Epidermal melanocyte (primary cell): Measurements from ENCODE around the gene ARHGAP26.

Source experiments
- DNase-seq: peaks from one replicate; pipeline ENCODE4 v3.0.0; 2011; ENCODE audit warnings: low spot score; ENCODE audit not compliant: insufficient read length

ARHGAP26 gene

GRCh38 chr5:142828797-142829535, 58.8 kb downstream of the ARHGAP26 start:
- no peak for DNase-seq

- DNase-seq: no peak
These were observed 59.6 kb downstream of the ARHGAP26 start for GRCh38 chr5:142829801-142830220.

GRCh38 chr5:142830241-142831008, 60.2 kb downstream of the ARHGAP26 start:
- no peak for DNase-seq

DNA sequence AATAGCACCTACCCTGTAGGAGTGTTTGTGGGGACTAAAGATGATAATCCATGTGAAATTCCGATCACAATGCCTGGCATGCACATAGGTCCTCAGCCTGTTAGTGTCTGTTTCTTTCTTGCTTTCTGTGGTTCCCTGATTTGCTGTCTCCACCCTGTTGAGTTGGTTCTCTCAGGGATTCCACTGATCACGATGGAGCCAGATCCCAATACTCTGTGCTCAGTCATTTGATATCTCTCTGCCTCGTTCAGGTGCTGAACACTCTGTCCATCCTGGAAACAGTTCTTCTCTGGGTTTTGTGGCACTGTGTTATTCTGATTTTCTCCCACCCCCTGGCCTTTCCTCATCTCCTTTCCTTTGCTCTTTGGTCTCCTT, 60.8 kb downstream of the ARHGAP26 start:
- no peak for DNase-seq

DNA sequence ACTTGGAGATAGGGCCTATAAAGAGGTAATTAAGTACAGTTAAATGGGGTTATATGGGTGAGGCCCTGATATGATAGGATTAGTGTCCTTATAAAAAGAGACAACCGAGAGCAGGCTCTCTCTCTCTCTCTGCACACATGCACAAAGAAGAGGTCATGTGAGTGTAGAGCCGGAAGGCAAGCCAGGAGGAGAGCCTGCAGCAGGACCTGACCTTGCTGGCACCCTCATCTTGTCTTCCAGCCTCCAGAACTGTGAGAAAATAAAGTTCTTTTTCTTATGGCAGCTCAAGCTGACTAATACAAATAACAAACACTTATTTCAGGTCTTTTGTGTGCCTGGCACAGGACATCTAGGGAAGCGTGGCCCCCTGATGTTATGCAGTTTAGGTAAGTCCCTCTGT, 62.1 kb downstream of the ARHGAP26 start:
- DNase-seq: no peak

- DNase-seq: no peak
These were observed 63.6 kb downstream of the ARHGAP26 start for GRCh38 chr5:142833517-142834449.

GRCh38 chr5:142834504-142834903, 64.3 kb downstream of the ARHGAP26 start:
- no peak for DNase-seq

DNA sequence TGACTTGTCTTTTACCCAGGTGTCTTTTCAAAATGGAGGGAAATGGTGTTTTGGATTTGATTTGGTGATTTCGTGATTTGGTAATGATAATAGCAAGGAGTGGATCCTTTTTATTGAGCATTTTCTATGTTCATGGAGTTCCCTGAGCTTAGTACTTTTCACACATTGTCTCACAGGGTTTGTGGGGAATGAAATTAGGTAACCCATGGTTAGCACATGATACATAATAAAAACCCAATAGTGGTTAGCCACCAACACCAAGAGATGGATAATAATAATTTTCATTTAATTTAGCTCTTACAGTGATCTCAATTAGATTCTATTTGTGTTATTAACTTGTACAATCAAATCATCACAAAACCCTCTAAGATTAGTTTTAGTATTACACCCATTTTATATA, 65.4 kb downstream of the ARHGAP26 start:
- DNase-seq: no peak

GRCh38 chr5:142836048-142836447, 65.9 kb downstream of the ARHGAP26 start:
- DNase-seq: no peak

GRCh38 chr5:142837081-142837725, 67.0 kb downstream of the ARHGAP26 start:
- no peak for DNase-seq

- DNase-seq: no peak
These were observed 68.7 kb downstream of the ARHGAP26 start for GRCh38 chr5:142838845-142839244.

DNA sequence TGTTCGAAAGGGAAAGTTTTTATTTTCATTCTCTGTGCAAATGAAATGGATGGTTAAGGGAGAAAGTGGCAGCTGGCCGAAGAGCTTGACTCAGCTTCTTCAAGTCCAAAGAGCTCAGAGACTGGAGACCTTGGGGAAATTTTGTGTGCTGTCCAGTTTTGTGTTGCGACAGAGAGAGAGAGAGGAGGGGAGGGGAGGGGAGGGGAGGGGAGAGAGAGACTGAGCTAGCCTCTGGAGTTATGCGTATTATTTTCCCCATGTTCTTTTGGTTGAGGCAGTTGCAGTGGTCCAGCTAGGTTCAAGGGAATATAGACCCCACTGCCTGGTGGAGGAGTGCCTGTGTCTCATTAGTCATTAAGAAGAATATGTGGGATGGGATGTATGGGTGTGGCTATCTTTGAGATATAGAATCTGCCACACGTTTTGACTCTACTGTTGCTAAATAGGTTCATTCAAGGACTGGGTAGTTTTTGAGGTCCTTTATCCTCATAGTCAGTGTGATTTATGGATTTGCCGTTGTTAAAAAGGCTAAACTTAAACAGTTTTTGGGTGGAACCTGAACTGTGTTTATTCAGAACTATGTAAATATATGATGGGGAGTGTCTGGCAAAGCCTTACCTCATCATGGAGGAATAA, 69.7 kb downstream of the ARHGAP26 start:
- DNase-seq: no peak

- DNase-seq: no peak
These were observed 70.4 kb downstream of the ARHGAP26 start for GRCh38 chr5:142840575-142840974.

GRCh38 chr5:142841511-142842265, 71.5 kb downstream of the ARHGAP26 start:
- no peak for DNase-seq

DNA sequence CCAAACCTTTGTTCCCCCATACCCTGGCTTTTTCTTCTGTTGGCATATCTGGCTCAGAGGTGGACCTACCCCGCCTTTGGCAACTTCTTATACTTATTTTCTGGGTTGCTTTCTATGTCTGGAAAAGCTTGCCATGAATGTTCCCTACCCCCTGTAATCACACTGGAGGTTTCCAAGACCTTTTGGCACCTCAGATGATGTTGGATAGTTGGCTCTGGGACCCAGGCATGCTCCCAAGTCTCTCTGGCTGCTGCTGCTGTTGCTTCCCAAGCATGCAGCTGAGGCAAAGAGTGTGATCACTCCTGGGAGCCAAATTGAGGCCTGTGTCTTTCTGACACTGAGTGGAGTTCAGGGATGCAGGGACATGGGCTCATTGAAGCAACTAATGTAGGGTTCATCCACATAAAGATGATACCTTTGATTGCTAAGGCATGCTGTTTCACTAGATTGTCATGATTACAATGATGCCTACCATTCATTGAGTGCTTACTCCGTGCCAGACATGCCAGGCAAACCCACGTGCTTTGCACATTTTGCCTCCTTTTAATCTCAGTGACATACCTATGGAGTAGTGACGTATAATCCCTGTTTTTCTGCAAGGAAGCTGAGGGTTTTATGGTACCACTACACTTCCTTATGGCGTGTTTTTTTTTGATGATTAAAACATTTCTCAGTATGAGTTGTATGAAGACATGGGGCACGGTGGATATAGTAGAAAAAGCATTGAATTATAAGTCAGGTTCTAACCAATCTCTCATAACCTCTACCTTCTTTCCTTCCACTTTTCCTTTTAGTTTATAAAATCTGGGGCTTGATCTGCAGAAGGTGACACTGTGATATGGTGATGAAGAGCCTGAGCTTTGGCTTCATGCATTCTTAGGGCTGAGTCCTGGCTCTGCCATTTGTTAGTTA, 73.1 kb downstream of the ARHGAP26 start:
- no peak for DNase-seq

DNA sequence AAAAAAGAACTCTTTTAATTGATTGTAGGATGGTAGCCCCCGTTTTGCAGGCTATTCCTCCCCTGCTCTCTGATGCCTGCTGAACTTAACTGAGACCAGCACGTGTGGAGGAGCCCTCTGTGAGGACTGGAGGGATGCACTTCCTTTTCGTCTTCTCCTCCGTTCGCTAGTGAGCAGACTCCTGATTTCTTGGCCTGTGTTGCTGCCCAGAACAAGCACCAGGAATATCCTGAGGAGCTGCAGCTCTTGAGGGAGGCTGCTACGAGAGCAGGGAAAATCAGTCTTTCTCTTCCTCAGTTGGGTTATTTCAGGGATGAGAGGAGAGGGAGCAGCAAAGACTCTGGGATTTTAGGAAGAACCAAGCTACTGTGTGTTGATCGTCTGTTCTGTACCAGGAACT, 74.7 kb downstream of the ARHGAP26 start:
- DNase-seq: no peak

GRCh38 chr5:142845402-142845921, 75.3 kb downstream of the ARHGAP26 start:
- DNase-seq: no peak

DNA sequence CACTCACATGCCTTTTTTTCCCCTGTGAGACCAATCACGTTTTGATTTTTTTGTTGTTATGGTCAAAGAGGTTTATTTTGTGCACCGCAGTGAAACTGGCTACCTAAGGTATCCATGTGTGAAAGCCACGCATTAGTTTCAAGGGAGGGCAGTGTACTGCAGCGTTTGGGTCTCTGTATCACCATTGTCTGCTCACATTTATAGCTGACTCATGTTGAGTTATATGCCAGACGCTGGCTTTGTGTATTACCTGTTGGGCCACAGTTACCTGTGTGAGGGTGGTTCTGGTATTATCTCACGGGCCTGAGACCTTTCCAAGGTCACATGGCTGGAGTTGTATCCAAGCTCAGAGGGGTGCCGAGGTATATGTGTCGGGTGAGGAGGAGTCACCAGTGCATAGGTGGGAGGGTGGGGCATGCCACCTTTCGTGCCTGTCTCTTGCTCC, 75.8 kb downstream of the ARHGAP26 start:
- no peak for DNase-seq

DNA sequence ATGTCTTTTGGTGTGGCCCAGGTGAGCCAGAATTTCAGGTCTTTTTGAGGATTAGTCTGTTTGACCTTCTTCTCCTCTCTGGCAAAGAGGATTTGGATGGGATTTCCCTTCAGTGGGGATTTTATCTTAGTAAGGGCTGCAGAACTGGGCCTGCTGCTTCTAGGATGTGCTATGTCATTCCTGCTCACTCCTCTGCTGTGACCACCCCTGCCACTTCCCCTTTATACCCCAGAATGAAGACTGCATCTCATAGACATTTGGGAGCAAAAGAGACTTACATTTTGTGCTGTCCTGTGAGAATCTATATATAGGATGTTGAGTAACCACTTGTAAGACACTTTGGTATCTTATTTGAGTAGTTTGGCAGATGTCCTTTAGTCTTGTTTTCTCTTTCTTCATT, 76.2 kb downstream of the ARHGAP26 start:
- no peak for DNase-seq
